Left lung (tissue), 10 donors: ENCODE results near the gene TFIP11. TPM values are rescaled to one million over a fixed set of nuclear protein-coding genes. Genes with fewer than 3 reads are reported as not detected.

ENCODE experiments used
- ATAC-seq: fragments of 200-7000 bp; cut with Tn5 transposase; one replicate; pipeline ENCODE4 v1.9.1; 2020; ENCODE audit warnings: moderate library complexity
- DNase-seq, 4 donors: peaks; one replicate each; pipeline ENCODE4 v3.0.0-alpha.2; 2013 to 2020
- H3K27ac ChIP-seq, 2 donors: fragments of 200-600 bp; sonication (generic) in 1 of 2; one replicate each; pipeline versions ENCODE4 v1.5.0 to v1.8.0; 2020 to 2021
- H3K27me3 ChIP-seq, 2 donors: fragments of 200-600 bp; sonication (generic) in 1 of 2; one replicate each; pipeline versions ENCODE4 v1.5.0 to v1.8.0; 2020 to 2021
- H3K36me3 ChIP-seq, 2 donors: fragments of 200-600 bp; sonication (generic) in 1 of 2; one replicate each; pipeline versions ENCODE4 v1.5.0 to v1.8.0; 2020 to 2021
- H3K4me1 ChIP-seq, 2 donors: fragments of 200-600 bp; one replicate each; pipeline ENCODE4 v1.8.0; 2021
- H3K4me3 ChIP-seq, 2 donors: fragments of 200-600 bp; sonication (generic) in 1 of 2; one replicate each; pipeline versions ENCODE4 v1.5.0 to v1.8.0; 2020 to 2021; ENCODE audit warnings: mild to moderate bottlenecking in 1 of 2
- H3K9me3 ChIP-seq, 2 donors: fragments of 200-600 bp; sonication (generic) in 1 of 2; one replicate each; pipeline versions ENCODE4 v1.5.0 to v1.8.0; 2020 to 2021
- CTCF ChIP-seq, 2 donors: fragments of 200-600 bp; sonication (generic) in 1 of 2; IDR thresholded peaks; one replicate each; pipeline versions ENCODE4 v1.5.0 to v1.8.0; 2021; ENCODE audit warnings: antibody characterized with exemption in 2 of 2
- intact Hi-C, 2 donors: fragments of 100-400 bp; cut with DNase I; formaldehyde crosslinking; loops; one replicate each; pipeline versions ENCODE4 v1.11.2 to v1.14.2; 2022
- polyA plus RNA-seq, 6 donors: library from polyadenylated mRNA; unstranded; fragments of 120-200 nt; gene quantifications; one replicate each; pipeline ENCODE4 v1.2.1, GENCODE V29; 2013; ENCODE audit not compliant: insufficient read length in 6 of 6
- total RNA-seq, 2 donors: library from RNA; stranded (reverse); fragmentation: NEBNext Ultra II Directional; extraction: Animal tissue kit (Norgen Biotek cat#: 25700); gene quantifications; one replicate each; pipeline ENCODE4 v1.2.1, GENCODE V29; 2021
- donor health status: DM: no; HTN: yes; CAD: no.
- donor health status: DM: no; HTN: no; CAD: no.

Gene TFIP11
- total and polyA plus RNA-seq, 8 donors = 32.1 to 39.9 (median 36.8) TPM

- ATAC-seq = no peak
- H3K4me1 ChIP-seq = peaks cover 0 to 25% of the 10 kb centered on the region in 2 donors
- no peak for DNase-seq
- intact Hi-C loops = no loop called here
- TF ChIP-seq CTCF (IDR thresholded peaks at IDR 0.05) = no peak
- no peak overlapping the region for H3K4me3 ChIP-seq
- peaks cover 0 to 99% of the 10 kb centered on the region in 2 donors for H3K36me3 ChIP-seq
- no peaks in the 10 kb centered on the region for H3K9me3 ChIP-seq
- H3K27ac ChIP-seq = no peak overlapping the region
- H3K27me3 ChIP-seq = no peaks in the 10 kb centered on the region
These were observed 41.5 kb downstream of the TFIP11 start for GRCh38 chr22:26470807-26471206.

GRCh38 chr22:26466196-26466595 lies 46.1 kb downstream of the TFIP11 start:
- no peaks in the 10 kb centered on the region for H3K4me1 ChIP-seq
- H3K27ac ChIP-seq = no peak overlapping the region
- peaks cover 0 to 96% of the 10 kb centered on the region in 2 donors for H3K36me3 ChIP-seq
- no peaks in the 10 kb centered on the region for H3K9me3 ChIP-seq
- no peak for DNase-seq
- intact Hi-C loops = loop anchor here in 1 of 2 donors (10.0 kb wide), 1 partner anchor 71 kb away; no protein-coding TSS in a partner anchor
- no peak for ATAC-seq
- no peaks in the 10 kb centered on the region for H3K27me3 ChIP-seq
- TF ChIP-seq CTCF (IDR thresholded peaks at IDR 0.05) = no peak
- no peak overlapping the region for H3K4me3 ChIP-seq

DNA sequence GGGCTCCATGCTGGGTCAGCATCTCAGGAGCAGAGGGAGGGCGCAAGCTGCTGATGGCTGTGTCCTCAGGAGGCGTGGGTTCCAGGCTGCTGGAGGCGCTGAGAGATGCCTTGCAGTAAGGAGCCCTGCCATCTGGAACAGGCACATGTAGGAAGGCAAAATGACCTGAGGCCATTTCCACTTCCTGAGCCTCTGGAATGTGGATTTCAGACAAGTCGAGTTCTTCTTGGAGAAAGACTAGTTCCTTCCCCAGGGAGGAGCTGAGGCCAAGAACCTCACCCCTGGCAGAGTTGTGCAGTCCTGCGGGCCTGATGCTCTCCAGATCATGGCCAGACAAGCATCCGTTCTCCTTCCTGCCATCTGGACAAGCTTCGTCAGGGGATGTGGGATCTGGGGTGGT lies 48.0 kb downstream of the TFIP11 start:
- ATAC-seq = no peak
- intact Hi-C loops = loop anchor here in 1 of 2 donors (10.0 kb wide), 1 partner anchor 70 kb away; no protein-coding TSS in a partner anchor

GRCh38 chr22:26463688-26464087 lies 48.6 kb downstream of the TFIP11 start:
- DNase-seq = no peak
- Histone ChIP-seq H3K4me3 (no peak overlapping the region), H3K27me3 (no peaks in the 10 kb centered on the region), H3K9me3 (no peaks in the 10 kb centered on the region), H3K36me3 (peaks cover 0 to 84% of the 10 kb centered on the region in 2 donors), H3K4me1 (no peaks in the 10 kb centered on the region), H3K27ac (no peak overlapping the region)
- TF ChIP-seq CTCF (IDR thresholded peaks at IDR 0.05) = no peak
- intact Hi-C loops = loop anchor here in 1 of 2 donors (10.0 kb wide), 1 partner anchor 69 kb away; no protein-coding TSS in a partner anchor
- ATAC-seq = no peak

More for the DNA sequence above, 48.0 kb downstream of the TFIP11 start:
- TF ChIP-seq CTCF (IDR thresholded peaks at IDR 0.05) = no peak
- peaks cover 0 to 85% of the 10 kb centered on the region in 2 donors for H3K36me3 ChIP-seq
- DNase-seq = no peak
- H3K27me3 ChIP-seq = no peaks in the 10 kb centered on the region
- H3K9me3 ChIP-seq = no peaks in the 10 kb centered on the region
- H3K4me1 ChIP-seq = no peaks in the 10 kb centered on the region
- H3K27ac ChIP-seq = no peak overlapping the region
- H3K4me3 ChIP-seq = no peak overlapping the region

- intact Hi-C loops = loop anchor here in 1 of 2 donors (10.0 kb wide), 1 partner anchor 68 kb away; no protein-coding TSS in a partner anchor
- no peak for DNase-seq
- TF ChIP-seq CTCF (IDR thresholded peaks at IDR 0.05) = no peak
- no peak for ATAC-seq
- Histone ChIP-seq H3K27me3 (no peaks in the 10 kb centered on the region), H3K9me3 (no peaks in the 10 kb centered on the region), H3K4me3 (no peak overlapping the region), H3K27ac (no peak overlapping the region), H3K4me1 (no peaks in the 10 kb centered on the region), H3K36me3 (peaks cover 0 to 84% of the 10 kb centered on the region in 2 donors)
These were observed 49.1 kb downstream of the TFIP11 start for GRCh38 chr22:26463101-26463661.
